HG03439 (cell line): ENCODE data around the gene WASHC4.

ENCODE experiments used
- ATAC-seq: cut with Tn5 transposase; IDR thresholded peaks from one replicate; pipeline ENCODE4 v1.9.1; 2021; ENCODE audit warnings: mild to moderate bottlenecking, moderate library complexity; ENCODE audit not compliant: unreplicated experiment

Gene WASHC4

DNA sequence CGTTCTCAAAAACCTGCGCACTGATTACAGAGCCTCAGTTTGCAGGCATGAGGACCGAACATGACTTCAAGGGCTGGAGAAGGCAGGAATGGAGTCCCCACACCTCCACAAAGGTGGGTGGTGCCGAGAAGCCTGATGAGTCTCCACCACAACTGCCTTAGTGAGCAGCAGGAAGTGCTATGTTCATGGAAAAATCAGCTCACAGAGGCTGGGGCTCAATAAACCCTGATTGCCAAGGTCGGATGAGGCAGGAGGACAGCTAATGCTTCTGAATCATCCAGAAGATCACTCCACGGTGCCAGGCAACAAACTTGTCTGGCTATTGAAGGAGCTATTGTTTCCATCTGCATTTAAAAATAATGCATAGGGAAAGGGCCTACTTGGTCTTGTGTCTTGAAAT lies 97.4 kb downstream of the WASHC4 start:
- no peak for ATAC-seq

DNA sequence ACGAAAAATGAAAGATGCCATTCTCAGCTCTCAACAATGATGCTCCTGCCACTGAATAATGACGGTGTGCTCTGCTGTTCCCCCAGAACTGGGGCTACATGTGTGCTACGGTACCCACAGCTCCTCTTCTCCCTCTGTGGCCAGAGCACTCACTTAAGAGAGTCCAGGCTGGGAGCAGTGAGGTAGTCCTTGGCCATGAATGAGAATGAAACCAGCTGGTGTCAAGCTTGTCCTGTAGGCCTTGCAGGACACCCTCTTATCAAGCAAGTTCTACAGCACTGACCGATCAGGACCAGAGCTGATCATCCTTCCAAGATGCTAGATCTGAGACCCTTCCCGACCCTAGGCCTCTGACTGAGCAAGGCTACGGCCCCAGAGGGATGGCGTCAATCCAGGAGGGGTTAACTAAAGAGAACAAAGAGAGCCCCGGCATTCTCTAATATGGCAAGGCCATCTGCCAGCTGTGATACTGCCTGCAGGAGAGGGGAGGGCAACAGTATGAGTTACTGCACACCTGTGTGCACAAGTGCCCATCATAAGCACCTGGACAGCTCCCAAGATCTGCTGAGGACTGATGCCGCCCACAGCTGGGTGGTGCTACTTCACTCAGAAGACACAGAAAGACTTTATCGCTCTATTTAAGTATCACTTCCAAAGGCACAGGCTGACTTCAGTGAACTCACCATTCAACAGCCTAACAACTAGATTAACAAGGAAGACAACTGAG lies 98.0 kb downstream of the WASHC4 start:
- ATAC-seq, result no peak

DNA sequence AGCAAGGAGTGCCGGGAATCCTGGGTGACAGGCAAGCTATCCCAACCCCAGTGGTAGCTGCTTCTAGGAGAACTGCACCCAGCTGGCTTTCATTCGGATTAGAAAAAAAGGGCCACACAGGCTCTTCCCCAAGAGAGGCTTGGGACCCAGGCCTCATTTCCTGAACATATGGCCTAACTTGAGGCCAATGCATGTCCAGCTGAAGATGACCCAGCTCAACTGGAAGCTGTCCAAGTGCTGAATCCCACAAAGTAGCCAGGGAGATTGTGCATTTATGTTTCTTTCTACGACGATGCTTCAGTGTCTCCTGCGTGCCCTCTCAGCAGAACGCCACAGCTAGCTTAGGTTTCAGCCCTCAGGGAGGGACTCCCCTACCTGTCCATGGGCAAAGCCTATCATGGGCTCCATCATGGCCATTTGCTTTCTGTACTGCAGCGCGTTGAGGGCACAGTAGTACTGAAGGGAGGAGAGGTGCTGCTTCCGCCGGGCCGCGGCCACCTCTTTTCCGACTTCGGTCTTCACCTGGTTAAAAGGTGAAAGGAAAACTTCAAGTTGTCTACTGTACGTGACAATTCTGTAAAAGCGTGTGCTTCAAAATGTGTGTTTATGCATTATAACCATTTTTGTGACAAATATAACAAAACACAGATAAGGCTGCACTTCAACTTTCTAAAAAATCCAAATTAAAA lies 99.3 kb downstream of the WASHC4 start:
- ATAC-seq, result no peak

DNA sequence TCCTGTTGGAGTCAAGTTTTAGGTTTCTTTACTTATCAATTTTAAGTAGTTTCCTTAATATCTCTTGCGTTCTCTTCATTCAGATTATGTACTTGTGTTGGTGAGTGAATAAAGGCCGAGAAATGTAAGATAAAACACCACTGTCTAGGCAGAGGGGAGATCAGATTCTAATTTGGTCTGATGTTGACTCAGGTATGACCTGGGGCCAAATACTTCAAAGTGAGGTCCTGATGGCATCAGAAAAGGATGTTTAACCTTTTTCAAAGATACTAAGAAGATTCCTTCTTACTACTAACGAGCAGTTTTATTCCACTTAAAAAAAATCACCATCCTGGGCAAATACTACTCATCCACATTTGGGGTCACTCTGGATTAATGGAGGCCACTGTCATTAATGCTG lies 101.6 kb downstream of the WASHC4 start:
- ATAC-seq, result no peak

DNA sequence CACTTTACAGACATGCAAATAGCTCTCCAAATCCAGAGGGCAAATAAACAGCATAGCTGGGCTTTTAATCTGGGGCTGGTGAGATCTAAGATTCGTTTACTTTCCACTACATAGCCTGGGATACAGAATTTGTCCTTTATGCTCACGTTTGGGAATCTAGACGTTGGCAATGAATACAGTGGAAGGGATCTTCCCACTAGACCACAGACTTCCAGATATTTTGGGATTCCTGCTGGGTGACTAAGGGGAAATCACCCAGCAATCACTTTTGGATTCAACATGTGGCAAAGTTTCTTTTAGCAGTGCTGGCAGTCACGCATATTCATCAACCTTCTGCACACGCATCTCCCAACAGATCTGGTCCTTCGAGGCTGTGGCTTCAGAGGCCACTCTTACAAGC lies 104.9 kb downstream of the WASHC4 start:
- ATAC-seq, result no peak

DNA sequence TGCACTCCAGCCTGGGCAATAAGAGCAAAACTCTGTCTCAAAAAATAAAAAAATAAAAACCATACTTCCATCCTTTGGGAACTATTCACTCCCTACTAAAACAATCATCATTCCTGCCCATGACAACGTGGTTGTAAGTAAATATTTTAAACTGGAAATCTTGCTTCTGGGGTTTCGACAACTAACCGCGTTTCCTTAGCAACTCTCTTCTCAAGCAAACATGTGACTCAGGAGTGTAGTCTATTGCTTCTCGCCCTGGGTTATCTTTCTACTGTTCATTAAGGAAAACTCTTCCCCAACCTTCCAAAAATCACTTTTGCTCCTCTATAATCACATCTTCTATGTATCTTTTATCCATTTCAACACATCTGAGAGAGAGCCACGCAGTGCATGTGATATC lies 106.6 kb downstream of the WASHC4 start:
- no peak for ATAC-seq

DNA sequence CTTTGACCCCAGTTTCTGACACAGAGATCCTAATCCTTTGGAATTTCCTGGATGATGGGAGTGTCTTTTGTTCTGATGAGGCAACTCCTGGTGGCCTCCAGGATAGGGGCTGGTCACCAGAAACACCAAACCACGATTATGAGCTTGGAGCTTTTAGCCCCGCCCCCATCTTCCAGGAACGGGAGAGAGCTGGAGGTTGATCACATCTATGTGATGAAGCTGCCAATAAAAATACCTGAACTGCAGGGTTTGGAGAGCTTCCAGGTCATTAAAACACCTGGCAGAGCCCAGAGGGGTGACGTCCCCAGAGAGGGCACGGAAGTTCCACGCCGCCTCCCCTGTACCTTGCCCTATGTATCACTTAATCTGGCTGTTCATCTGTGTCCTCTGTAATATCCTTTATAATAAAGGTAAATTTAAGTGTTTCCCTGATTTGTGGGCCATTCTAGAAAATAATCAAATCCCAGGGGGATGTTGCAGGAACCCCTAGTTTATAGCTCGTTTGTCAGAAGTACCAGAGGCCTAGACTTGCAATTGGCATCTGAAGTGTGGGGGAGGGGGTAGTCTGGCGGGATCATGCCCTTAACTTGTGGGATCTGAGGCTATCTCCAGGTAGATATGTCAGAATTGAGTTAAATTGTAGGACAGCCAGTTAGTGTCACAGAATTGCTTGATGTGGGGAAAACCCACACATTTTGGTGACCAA lies 107.3 kb downstream of the WASHC4 start:
- ATAC-seq, result no peak

DNA sequence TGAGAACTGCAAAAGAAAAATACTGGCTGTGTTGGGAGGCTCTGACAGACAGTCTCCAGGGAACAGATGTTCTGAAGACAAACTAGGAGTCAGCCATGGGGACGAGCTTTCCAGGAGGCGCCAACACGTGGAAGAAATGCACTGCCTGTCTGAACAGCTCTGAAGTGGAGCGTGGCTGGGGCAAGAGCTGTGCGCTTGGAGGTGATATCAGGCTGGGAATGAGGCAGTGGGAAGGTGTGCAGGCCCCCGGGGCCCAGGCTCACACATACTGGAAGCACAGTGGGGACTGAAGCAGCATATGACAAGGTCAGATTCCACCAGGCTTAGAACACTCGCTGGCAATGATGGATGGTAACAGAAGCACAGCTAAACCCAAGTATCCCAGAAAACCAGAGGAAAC lies 110.9 kb downstream of the WASHC4 start:
- no peak for ATAC-seq
